ENCODE data around the gene CLCF1. TPM values are rescaled to one million over a fixed set of nuclear protein-coding genes. Genes with fewer than 3 reads are reported as not detected.
A peak's percentile ranks its signal among the peaks of the same experiment; 100 is the strongest.
"Not testable (repeated sequence)": the region's sequence is repeated elsewhere in the genome, so short reads cannot be mapped to it uniquely, and the experiment has no call there.

CLCF1 gene
- total RNA-seq, 1 donor from 2014 or later, result 0.63 TPM

DNA sequence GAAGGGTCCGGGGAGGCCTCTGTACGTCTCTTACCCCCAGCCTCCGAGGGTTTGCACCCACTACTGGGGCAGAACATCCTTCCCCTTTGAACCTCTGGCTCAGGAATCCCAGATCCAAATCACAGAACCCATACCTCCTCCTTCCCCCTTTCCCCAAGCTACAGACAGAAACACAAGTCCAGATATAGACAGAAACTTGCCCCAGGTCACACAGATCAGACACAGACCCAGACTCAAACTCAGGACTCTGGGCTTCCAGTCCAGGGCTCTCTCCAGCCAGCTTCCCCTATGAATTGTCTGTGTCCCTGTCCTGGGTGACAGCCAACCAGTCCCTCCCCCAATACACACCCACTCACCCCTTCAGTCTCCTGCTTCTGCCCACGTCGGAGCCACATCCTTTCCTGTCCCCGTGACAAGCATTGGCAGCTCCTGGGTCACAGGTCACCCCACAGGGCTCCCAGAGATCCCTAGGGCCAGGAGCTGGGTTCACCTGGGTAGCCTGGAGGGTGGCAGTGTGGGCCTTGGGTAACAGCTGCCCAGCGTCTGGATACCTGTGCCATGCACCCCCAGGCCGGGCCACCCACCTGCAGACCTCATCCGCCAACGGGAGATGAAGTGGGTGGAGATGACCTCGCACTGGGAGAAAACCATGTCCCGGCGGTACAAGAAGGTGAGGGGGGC, 31.3 kb upstream of the CLCF1 start:
- intact Hi-C loops (cut with micrococcal nuclease), result loop anchor here (5.0 kb wide), 2 partner anchors 137 to 403 kb away; partner anchors contain the start of gene GRK2
- H3K4me1 Mint-ChIP-seq, result peaks cover 56% of the 10 kb centered on the region
- H3K36me3 Mint-ChIP-seq (ENCODE audit: low read depth), result peaks cover 37% of the 10 kb centered on the region

DNA sequence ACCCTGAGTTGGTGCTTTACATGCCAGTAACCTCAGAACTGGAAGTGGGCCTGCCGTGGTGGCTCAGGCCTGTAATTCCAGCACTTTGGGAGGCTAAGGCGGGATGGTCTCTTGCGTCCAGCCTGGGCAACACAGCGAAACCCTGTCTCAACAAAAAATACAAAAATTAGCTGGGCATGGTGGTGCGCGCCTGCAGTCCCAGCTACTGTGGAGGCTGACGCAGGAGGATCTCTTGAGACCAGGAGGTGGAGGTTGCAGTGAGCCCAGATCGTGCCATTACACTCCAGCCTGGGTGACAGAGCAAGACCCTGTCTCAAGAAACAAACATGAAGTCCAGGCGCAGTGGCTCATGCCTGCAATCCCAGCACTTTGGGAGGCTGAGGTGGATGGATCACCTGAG, 29.7 kb upstream of the CLCF1 start:
- DNase-seq, result not testable (repeated sequence)
- peaks cover 51% of the 10 kb centered on the region for H3K4me1 Mint-ChIP-seq
- peak overlapping the region; percentile 86 for H3K27ac Mint-ChIP-seq

More for the DNA sequence above, 31.3 kb upstream of the CLCF1 start:
- Mint-ChIP-seq H3K4me3 (peak overlapping the region; percentile 90), H3K27me3 (no peaks in the 10 kb centered on the region), H3K9me3 (no peaks in the 10 kb centered on the region), H3K27ac (peak overlapping the region; percentile 86)
- DNase-seq, result peak; percentile 85

DNA sequence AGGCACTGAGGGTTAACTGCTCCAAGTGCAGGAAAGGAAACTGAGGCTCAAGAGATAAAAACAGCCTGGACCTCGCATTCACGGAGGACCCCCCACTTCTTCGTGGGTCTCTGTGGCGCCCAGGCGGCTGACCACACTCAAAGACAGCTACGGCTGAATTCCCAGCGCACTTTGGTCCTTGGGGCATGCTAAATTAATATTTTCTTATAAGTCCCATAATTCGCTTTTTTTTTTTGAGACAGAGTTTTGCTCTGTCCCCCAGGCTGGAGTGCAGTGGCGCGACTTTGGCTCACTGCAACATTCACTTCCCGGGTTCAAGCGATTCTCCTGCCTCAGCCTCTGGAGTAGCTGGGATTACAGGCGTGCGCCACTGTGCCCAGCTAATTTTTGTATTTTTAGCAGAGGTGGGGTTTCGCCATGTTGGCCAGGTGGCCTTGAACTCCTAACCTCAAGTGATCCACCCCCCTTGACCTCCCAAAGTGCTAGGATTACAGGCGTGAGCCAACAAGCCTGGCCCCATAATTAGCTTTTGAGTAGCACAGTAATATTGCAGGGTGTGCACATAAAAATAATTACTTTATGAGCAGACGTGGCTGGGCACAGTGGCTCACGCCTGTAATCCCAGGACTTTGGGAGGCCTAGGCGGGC, 28.9 kb upstream of the CLCF1 start:
- H3K27me3 Mint-ChIP-seq, DNase-seq, H3K9me3 Mint-ChIP-seq: not testable (repeated sequence)
- Mint-ChIP-seq H3K4me1 (peaks cover 47% of the 10 kb centered on the region), H3K36me3 (ENCODE audit: low read depth) (peaks cover 50% of the 10 kb centered on the region), H3K4me3 (peak overlapping the region; percentile 91), H3K27ac (peak overlapping the region; percentile 87)
- intact Hi-C loops (cut with micrococcal nuclease), result loop anchor here (1.0 to 5.0 kb wide), 4 partner anchors 82 to 405 kb away; partner anchors contain the start of gene GRK2

More for the DNA sequence above, 29.7 kb upstream of the CLCF1 start:
- Mint-ChIP-seq H3K4me3 (peak overlapping the region; percentile 90), H3K36me3 (ENCODE audit: low read depth) (peaks cover 45% of the 10 kb centered on the region)
- intact Hi-C loops (cut with micrococcal nuclease), result loop anchor here (1.0 to 5.0 kb wide), 4 partner anchors 61 to 404 kb away; partner anchors contain the start of gene GRK2
- not testable (repeated sequence) for H3K27me3 Mint-ChIP-seq, H3K9me3 Mint-ChIP-seq

DNA sequence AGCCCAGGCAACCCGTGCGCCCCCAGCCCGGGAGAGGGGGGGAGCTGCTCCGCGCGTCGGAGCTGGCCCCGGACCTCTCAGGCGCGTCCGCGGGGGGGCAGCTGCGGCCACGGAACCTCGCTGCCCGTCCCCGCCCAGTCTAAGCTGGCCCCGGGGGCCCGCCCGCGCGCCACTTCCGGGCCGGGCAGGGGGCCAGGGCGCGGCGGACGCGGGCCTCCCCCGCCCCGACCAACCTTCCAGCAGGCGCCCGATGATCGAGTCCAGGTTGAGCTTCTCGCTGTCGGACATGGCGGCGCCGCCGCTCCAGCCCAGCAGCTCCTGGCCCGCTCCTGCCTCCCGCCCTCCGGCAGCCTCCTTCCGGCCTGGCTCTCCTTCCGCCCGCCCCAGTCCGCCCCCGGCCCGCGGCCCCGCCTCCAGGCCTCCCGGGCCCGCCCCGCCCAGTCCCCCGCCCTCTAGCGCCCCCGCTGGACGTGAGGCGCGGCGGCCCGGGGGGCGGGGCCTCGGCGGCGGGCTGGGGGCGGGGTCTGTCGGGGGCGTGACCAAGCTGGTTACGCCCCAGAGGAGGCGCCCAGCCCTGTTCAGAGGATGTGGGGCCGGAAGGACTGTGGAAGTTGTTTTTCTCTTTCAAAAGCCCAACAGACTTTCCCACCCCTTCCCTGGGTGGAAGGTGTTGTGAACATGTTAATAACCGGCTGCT, 28.2 kb upstream of the CLCF1 start, which contains the start of gene PPP1CA:
TSS of gene PPP1CA (minus strand) at position 364 of the 697 bp plus-strand sequence. CDS start at position 288, 76 bp downstream.
- peaks cover 49% of the 10 kb centered on the region for H3K36me3 Mint-ChIP-seq (ENCODE audit: low read depth)

DNA sequence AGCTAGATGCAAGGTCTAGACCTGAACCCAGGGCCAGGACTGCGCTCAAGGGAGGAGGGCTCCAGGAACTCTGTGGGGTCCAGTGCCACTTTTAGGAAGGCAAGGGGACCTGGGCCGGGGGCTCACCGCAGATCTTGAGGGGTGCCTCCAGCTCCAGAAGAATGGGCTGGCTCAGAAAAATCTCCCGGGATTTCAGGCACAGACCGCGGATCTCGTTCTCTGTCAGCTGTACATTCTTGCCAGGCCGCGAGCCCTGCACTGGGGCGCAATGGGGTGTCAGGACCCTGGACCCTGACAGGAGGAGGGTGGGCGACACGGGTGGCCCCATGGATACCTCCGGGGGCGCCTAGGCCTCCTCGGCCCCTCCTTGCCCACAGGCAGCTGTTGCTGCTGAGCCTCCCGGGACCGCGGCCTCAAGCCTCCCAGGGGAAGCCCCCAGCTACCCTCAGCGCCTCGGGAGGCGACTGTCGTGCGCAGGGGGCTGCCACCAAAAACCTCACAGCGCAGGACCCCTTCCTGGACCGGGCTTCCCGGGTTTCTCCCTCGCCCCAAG, 27.6 kb upstream of the CLCF1 start:
- H3K4me3 Mint-ChIP-seq, result peak overlapping the region; percentile 91
- H3K4me1 Mint-ChIP-seq, result peaks cover 42% of the 10 kb centered on the region
- intact Hi-C loops (cut with micrococcal nuclease), result loop anchor here (1.0 to 5.0 kb wide), 6 partner anchors 9 to 406 kb away; partner anchors contain the start of genes GRK2, RPS6KB2 and TMEM134
- H3K27ac Mint-ChIP-seq, result peak overlapping the region; percentile 70
- H3K9me3 Mint-ChIP-seq, result no peaks in the 10 kb centered on the region
- peaks cover 49% of the 10 kb centered on the region for H3K36me3 Mint-ChIP-seq (ENCODE audit: low read depth)
- H3K27me3 Mint-ChIP-seq, result no peaks in the 10 kb centered on the region
- DNase-seq, result no peak

More for the DNA sequence above, 28.2 kb upstream of the CLCF1 start, which contains the start of gene PPP1CA:
- Mint-ChIP-seq H3K4me1 (peaks cover 45% of the 10 kb centered on the region), H3K27me3 (no peaks in the 10 kb centered on the region), H3K27ac (peak within 1 kb of the TSS; percentile 87), H3K9me3 (no peaks in the 10 kb centered on the region), H3K4me3 (peak within 1 kb of the TSS; percentile 91)
- intact Hi-C loops (cut with micrococcal nuclease), result loop anchor here (1.0 to 5.0 kb wide), 8 partner anchors 9 to 406 kb away; partner anchors contain the start of genes GRK2, RPS6KB2 and TMEM134
- peak; percentile 96 for DNase-seq

DNA sequence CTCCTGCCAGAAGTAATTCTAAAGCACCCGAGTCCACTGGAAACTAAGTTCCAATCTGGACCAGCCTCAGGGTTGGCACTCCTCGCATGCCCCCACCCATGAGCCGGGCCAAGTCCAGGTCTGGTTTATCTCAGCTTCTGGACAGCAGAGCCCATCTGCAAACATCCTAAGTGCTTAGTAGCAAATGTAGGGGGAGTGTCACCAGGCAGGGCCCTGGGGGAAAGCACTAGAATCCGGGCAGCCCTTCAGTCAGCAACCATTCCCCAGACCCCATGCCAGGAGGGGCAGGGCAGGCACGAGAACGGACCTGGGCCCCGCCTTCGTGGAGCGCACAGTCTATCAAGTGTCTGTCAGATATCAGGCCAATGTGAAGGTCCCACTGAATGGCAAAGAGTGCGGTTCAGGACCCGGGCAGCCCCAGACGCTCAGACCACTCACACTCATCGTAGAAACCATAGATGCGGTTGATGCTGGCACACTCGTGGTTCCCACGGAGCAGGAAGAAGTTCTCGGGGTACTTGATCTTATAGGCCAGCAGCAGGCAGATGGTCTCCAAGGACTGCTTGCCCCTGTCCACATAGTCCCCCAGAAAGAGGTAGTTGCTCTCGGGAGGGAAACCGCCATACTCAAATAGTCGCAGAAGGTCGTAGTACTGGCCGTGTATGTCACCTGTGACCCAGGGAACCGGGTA, 27.0 kb upstream of the CLCF1 start:
- no peak for DNase-seq
- peak overlapping the region; percentile 70 for H3K27ac Mint-ChIP-seq
- H3K27me3 Mint-ChIP-seq, result no peaks in the 10 kb centered on the region
- peaks cover 48% of the 10 kb centered on the region for H3K36me3 Mint-ChIP-seq (ENCODE audit: low read depth)
- intact Hi-C loops (cut with micrococcal nuclease), result loop anchor here (5.0 kb wide), 2 partner anchors 133 to 407 kb away; partner anchors contain the start of gene GRK2
- peak overlapping the region; percentile 91 for H3K4me3 Mint-ChIP-seq
- no peaks in the 10 kb centered on the region for H3K9me3 Mint-ChIP-seq
- H3K4me1 Mint-ChIP-seq, result peaks cover 39% of the 10 kb centered on the region

DNA sequence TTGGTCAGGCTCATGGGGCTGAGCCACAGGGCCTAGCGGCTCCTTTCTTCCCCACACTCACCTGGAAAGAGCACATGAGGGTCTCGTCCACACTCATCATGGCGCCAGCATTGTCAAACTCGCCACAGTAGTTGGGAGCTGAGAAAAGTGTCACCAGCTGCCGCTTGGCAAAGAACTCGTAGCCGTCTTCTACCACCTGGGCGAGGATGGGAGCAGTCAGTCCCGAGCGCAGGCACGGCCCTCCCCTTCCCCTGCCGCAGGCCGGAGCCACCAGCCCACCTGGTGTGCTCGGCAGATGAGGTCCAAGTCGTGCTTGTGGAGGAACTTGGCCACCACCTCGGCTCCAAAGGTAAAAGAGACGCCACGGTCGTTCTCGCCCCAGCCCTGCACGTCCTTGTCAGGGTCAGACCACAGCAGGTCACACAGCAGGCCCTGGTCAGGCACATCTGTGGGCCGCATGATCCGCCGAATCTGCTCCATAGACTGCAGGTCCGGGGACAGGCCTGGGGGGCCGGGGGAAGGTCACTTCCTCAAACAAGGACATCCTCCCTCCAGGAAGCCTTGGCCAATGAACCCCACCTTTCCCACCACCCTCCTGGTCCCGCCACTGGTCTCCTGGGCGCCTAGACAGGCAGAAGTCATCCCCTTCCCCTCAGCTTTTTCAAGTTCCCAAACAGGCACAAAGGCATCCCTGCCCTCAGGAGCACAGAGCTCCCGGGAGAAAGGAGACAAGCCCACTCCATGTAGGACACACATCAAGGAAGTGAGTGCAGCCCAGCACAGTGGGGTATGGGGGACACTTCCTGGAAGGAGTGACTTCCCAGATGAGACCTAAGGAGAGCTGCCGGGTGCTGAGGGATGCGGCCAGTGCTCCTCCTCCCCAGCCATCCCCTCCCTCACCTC, 25.5 kb upstream of the CLCF1 start:
- DNase-seq, result no peak
- H3K9me3 Mint-ChIP-seq, result no peaks in the 10 kb centered on the region
- H3K36me3 Mint-ChIP-seq (ENCODE audit: low read depth), result peaks cover 40% of the 10 kb centered on the region
- peak overlapping the region; percentile 45 for H3K27ac Mint-ChIP-seq
- H3K4me3 Mint-ChIP-seq, result peak overlapping the region; percentile 37
- intact Hi-C loops (cut with micrococcal nuclease), result no loop called here
- peaks cover 31% of the 10 kb centered on the region for H3K4me1 Mint-ChIP-seq
- no peaks in the 10 kb centered on the region for H3K27me3 Mint-ChIP-seq

DNA sequence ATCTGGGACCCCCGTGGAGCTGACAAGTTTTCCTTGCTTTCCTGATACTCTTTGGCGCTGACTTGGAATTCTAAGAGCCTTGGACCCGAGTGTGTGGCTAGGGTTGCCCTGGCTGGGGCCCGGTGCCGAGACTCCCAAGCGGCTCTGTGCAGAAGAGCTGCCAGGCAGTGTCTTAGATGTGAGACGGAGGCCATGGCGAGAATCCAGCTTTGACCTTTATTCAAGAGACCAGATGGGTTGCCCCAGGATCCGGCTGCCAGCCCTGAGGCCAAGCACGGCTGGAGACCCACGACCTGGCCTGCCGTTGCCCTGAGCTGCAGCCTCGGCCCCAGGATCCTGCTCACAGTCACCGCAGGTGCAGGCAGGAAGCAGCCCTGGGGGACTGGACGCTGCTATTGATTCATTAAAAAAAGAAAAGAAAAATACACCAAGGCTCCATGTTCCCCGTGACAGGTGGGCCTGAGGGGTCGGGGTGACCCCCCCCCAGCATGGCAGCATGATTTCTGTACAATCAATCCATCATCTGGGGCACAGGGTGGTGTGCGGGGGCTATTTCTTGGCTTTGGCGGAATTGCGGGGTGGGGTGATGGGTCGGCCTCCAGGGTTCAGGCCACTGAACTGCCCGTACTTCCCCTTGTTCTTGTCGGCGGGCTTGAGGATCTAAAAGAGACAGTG, 24.7 kb upstream of the CLCF1 start:
- Mint-ChIP-seq H3K27me3 (no peaks in the 10 kb centered on the region), H3K4me1 (peaks cover 31% of the 10 kb centered on the region), H3K36me3 (ENCODE audit: low read depth) (peaks cover 45% of the 10 kb centered on the region), H3K9me3 (no peaks in the 10 kb centered on the region), H3K27ac (no peak overlapping the region), H3K4me3 (peak overlapping the region; percentile 34)
- intact Hi-C loops (cut with micrococcal nuclease), result no loop called here
- DNase-seq, result no peak

DNA sequence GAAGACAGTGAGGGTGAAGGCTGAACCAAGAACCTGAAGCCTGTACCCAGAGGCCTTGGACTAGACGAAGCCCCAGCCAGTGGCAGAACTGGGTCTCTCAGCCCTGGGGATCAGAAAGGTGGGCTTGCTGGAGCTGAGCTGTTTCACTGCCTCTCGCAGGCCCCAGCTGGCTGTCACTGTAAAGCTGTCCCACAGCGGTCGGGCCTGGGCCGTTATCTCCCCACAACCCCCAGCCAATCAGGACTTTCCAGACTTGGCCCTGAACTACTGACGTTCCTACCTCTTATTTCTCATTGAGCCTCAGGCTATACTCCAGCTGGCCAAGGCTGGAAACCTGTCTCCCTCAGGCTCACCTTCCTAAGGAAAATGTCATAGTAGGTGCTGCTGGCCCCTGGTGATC, 24.1 kb upstream of the CLCF1 start:
- DNase-seq, result no peak
- no peaks in the 10 kb centered on the region for H3K9me3 Mint-ChIP-seq
- intact Hi-C loops (cut with micrococcal nuclease), result no loop called here
- no peak overlapping the region for H3K4me3 Mint-ChIP-seq
- no peaks in the 10 kb centered on the region for H3K27me3 Mint-ChIP-seq
- no peak overlapping the region for H3K27ac Mint-ChIP-seq
- peaks cover 45% of the 10 kb centered on the region for H3K36me3 Mint-ChIP-seq (ENCODE audit: low read depth)
- H3K4me1 Mint-ChIP-seq, result peaks cover 33% of the 10 kb centered on the region

DNA sequence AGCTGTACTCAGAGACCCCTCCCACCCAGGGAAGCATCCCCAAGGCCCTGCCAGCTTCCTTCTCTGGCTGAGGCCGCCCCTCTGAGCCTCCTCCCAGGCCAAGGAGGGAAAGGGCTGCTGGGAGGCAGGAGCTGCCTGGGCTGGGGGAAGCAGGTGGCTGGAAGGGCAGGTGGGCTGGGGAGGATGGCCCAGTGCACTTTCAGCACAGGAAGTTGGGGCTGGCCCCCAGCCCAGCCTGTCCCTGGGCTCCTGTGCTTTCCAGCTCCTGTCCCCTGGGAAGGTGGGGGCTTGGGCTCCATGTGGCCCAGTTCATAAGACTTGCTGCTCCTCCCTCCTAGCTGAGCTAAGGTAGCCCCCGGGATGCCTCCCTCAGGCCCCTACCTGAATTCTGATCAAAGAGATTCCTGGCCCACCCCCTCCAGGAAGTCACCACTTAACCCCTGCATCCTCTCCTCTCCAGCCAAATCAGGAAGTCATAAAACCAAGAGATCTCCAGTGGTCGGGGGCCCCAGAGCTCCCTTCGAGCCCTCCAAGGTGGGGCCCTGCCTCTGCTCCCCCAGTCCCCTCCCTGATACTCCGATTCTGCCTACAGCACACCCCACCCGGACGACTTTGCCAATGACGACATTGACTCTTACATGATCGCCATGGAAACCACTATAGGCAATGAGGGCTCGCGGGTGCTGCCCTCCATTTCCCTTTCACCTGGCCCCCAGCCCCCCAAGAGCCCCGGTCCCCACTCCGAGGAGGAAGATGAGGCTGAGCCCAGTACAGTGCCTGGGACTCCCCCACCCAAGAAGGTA, 23.4 kb upstream of the CLCF1 start:
- H3K9me3 Mint-ChIP-seq, result no peaks in the 10 kb centered on the region
- H3K4me1 Mint-ChIP-seq, result peaks cover 35% of the 10 kb centered on the region
- H3K4me3 Mint-ChIP-seq, result peak overlapping the region; percentile 69
- peak overlapping the region; percentile 87 for H3K27ac Mint-ChIP-seq
- no peaks in the 10 kb centered on the region for H3K27me3 Mint-ChIP-seq
- DNase-seq, result no peak
- H3K36me3 Mint-ChIP-seq (ENCODE audit: low read depth), result peaks cover 45% of the 10 kb centered on the region
- intact Hi-C loops (cut with micrococcal nuclease), result no loop called here

DNA sequence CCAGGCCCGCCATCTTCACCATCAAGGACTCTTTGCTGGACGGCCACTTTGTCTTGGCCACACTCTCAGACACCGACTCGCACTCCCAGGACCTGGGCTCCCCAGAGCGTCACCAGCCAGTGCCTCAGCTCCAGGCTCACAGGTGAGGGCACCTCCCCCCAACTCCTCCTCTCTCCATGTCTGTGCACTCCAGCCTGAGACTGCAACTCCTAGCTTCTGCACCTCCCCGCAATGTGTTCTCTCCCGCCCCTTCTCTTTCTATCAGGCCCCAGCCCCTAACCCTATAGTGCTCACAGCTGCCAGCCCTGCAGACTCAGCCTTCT, 22.8 kb upstream of the CLCF1 start:
- Mint-ChIP-seq H3K9me3 (no peaks in the 10 kb centered on the region), H3K36me3 (ENCODE audit: low read depth) (peaks cover 45% of the 10 kb centered on the region), H3K27ac (peak overlapping the region; percentile 16), H3K4me3 (no peak overlapping the region), H3K27me3 (no peaks in the 10 kb centered on the region), H3K4me1 (peaks cover 36% of the 10 kb centered on the region)
- DNase-seq, result no peak
- intact Hi-C loops (cut with micrococcal nuclease), result no loop called here
